ENCODE results near the gene FAM135A.
"Not testable (repeated sequence)": the region's sequence is repeated elsewhere in the genome, so short reads cannot be mapped to it uniquely, and the experiment has no call there.

The FAM135A gene

DNA sequence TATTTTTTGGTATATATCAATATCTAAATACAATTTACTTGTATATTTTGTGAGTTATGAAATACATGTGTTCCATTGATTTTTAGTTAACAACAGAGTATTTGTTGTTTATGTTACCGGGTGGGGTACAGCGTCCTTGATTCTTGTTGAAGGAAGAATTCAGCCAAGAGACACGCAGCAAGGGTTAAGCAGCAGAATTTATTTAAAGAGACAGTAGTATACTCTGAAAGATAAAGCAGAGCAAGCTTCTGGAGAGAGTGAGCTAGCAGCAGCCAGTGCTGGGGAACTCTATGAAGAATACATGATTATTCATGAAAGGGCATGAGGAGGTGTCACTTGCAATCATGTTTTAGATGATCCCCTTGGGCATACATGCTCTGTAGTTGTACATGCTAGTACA, 76.1 kb downstream of the FAM135A start (continued):
- TF ChIP-seq ZNF404 (tag by site-specific recombination; IDR thresholded peaks at IDR 0.05) (no peak), ZNF639 (tag by site-specific recombination; IDR thresholded peaks at IDR 0.05) (no peak)

GRCh38 chr6:70494833-70495232, 81.5 kb downstream of the FAM135A start:
- H3K36me3 ChIP-seq (ENCODE audit: control insufficient read depth in 2 of 2, insufficient read depth in 1 of 2, low read length in 2 of 2): no peaks in the 10 kb centered on the region; a peak in 1 of 3 replicates
- ChIA-PET CTCF (interaction anchor here (0.7 to 0.8 kb wide), 2 partner anchors 9 to 427 kb away, joined by 3 read pairs; no protein-coding TSS in a partner anchor), POLR2A (no interaction called here)
- no peak overlapping the region for H3K4me3 ChIP-seq (ENCODE audit: low read depth, low read length)
- TF ChIP-seq ZNF239 (tag by site-specific recombination; IDR thresholded peaks at IDR 0.05) (no peak), WT1 (tag by site-specific recombination; IDR thresholded peaks at IDR 0.05) (no peak), ZNF184 (tag by site-specific recombination; IDR thresholded peaks at IDR 0.05) (no peak), ZNF341 (tag by site-specific recombination; IDR thresholded peaks at IDR 0.05; ENCODE audit: low read depth) (no peak), ZNF585B (tag by site-specific recombination; IDR thresholded peaks at IDR 0.05) (no peak), ZFP41 (tag by site-specific recombination; IDR thresholded peaks at IDR 0.05; ENCODE audit: borderline replicate concordance) (no peak), SCRT1 (tag by site-specific recombination; IDR thresholded peaks at IDR 0.05; ENCODE audit: borderline replicate concordance) (no peak), GLI2 (tag by site-specific recombination; IDR thresholded peaks at IDR 0.05; ENCODE audit: borderline replicate concordance, low read depth) (no peak), KLF16 (tag by site-specific recombination; IDR thresholded peaks at IDR 0.05) (no peak), ZNF48 (tag by site-specific recombination; IDR thresholded peaks at IDR 0.05) (no peak), ZNF677 (tag by site-specific recombination; IDR thresholded peaks at IDR 0.05) (no peak), ZNF37A (tag by site-specific recombination; IDR thresholded peaks at IDR 0.05) (no peak), ZNF514 (tag by site-specific recombination; IDR thresholded peaks at IDR 0.05) (no peak), PRDM6 (tag by site-specific recombination; IDR thresholded peaks at IDR 0.05) (no peak), ZNF324 (tag by site-specific recombination; IDR thresholded peaks at IDR 0.05) (no peak)
- H3K9me3 ChIP-seq (ENCODE audit: control insufficient read depth, insufficient read depth, low read depth, low read length): no peaks in the 10 kb centered on the region
- H3K27ac ChIP-seq (ENCODE audit: extremely low read depth, low read depth, low read length): no peak overlapping the region
- H3K4me1 ChIP-seq (ENCODE audit: control insufficient read depth, insufficient read depth, low read length): no peaks in the 10 kb centered on the region

DNA sequence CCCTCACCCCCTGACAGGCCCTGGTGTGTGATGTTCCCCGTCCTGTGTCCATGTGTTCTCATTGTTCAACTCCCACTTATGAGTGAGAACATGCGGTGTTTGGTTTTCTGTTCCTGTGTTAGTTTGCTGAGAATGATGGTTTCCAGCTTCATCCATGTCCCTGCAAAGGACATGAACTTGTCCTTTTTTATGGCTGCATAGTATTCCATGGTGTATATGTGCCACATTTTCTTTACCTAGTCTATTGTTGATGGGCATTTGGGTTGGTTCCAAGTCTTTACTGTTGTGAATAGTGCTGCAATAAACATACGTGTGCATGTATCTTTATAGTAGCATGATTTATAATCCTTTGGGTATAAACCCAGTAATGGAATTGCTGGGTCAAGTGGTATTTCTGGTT, 82.5 kb downstream of the FAM135A start:
- H3K4me3 ChIP-seq (ENCODE audit: low read depth, low read length); H3K4me1 ChIP-seq (ENCODE audit: control insufficient read depth, insufficient read depth, low read length); POLR2A ChIA-PET; H3K36me3 ChIP-seq (ENCODE audit: control insufficient read depth in 2 of 2, insufficient read depth in 1 of 2, low read length in 2 of 2); H3K27ac ChIP-seq (ENCODE audit: extremely low read depth, low read depth, low read length); H3K9me3 ChIP-seq (ENCODE audit: control insufficient read depth, insufficient read depth, low read depth, low read length): not testable (repeated sequence)
- TF ChIP-seq ZNF280D (tag by site-specific recombination; IDR thresholded peaks at IDR 0.05) (peak; percentile 63; the same call in 1 of the 2 replicates), ZNF146 (tag by site-specific recombination; IDR thresholded peaks at IDR 0.05) (peak; percentile 87)
- CTCF ChIA-PET: interaction anchor here (1.1 kb wide), 1 partner anchor 33 kb away, joined by 3 read pairs; no protein-coding TSS in a partner anchor

Data from HEK293 (cell line).